ENCODE measurements around the gene LSM4. TPM values are rescaled to one million over a fixed set of nuclear protein-coding genes. Genes with fewer than 3 reads are reported as not detected.

LSM4 gene
- total and polyA plus RNA-seq, 2 of the 13 experiments (the other 11 are each of a cell fraction or from before 2014, with no cell fraction given): 65.8 to 166 TPM

GRCh38 chr19:18280247-18281081, 42.4 kb downstream of the LSM4 start (continued):
- 0 out of 2 replicates have a peak, but pooled peaks have one; percentile 36 for TF ChIP-seq ZNF557 (CRISPR knock-in tag; IDR thresholded peaks at IDR 0.05)
- TF ChIP-seq ELF3 (CRISPR knock-in tag; IDR thresholded peaks at IDR 0.05): peak; percentile 16; the same call in 1 of the 2 replicates
- TF ChIP-seq GZF1 (CRISPR knock-in tag; IDR thresholded peaks at IDR 0.05): no peak
- peak; percentile 89; the same call in 1 of the 2 replicates for TF ChIP-seq ZBTB10 (CRISPR knock-in tag; IDR thresholded peaks at IDR 0.05; ENCODE audit: borderline replicate concordance)
- peak; percentile 34; the same call in 1 of the 2 replicates for TF ChIP-seq MTA1 (CRISPR knock-in tag; IDR thresholded peaks at IDR 0.05; ENCODE audit: borderline replicate concordance)
- no peak for TF ChIP-seq ZMYM3 (CRISPR knock-in tag; IDR thresholded peaks at IDR 0.05)
- TF ChIP-seq BCL6 (CRISPR knock-in tag; IDR thresholded peaks at IDR 0.05): peak; percentile 26
- peak; percentile 87 for TF ChIP-seq MAZ (IDR thresholded peaks at IDR 0.05; ENCODE audit: borderline replicate concordance, low read depth, low read length)
- TF ChIP-seq MAZ (CRISPR knock-in tag; IDR thresholded peaks at IDR 0.05; ENCODE audit: low read depth): no peak; the same call in 1 of the 2 replicates
